ENCODE results near the gene RAD51B.

RAD51B gene

DNA sequence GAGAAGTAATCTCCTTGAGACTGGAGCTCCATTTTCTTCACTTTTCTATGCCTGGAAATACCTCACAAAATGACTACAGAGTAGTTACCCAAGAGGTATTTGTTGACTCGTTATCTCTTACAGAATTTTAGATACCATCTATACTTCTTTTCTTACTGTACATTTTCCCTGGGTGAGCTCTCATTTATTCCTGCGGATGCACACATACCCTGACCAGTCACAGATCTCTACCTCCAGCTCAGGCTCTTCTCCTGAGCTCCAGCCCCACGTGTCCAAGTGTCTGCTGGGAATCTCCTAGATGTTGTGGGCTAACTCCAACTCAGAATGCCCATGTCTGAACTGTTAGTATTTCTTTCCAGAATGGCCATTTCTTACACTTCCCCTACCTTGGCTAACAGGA, 403.1 kb downstream of the RAD51B start:
- TF ChIP-seq, protein P1, sequence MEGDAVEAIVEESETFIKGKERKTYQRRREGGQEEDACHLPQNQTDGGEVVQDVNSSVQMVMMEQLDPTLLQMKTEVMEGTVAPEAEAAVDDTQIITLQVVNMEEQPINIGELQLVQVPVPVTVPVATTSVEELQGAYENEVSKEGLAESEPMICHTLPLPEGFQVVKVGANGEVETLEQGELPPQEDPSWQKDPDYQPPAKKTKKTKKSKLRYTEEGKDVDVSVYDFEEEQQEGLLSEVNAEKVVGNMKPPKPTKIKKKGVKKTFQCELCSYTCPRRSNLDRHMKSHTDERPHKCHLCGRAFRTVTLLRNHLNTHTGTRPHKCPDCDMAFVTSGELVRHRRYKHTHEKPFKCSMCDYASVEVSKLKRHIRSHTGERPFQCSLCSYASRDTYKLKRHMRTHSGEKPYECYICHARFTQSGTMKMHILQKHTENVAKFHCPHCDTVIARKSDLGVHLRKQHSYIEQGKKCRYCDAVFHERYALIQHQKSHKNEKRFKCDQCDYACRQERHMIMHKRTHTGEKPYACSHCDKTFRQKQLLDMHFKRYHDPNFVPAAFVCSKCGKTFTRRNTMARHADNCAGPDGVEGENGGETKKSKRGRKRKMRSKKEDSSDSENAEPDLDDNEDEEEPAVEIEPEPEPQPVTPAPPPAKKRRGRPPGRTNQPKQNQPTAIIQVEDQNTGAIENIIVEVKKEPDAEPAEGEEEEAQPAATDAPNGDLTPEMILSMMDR (IDR thresholded peaks at IDR 0.05) = no peak
- H3K27ac ChIP-seq = no peak overlapping the region
- H3K4me1 ChIP-seq = no peaks in the 10 kb centered on the region
- H3K4me3 ChIP-seq (ENCODE audit: low read depth, low read length) = no peak overlapping the region
- H3K27me3 ChIP-seq (ENCODE audit: control insufficient read depth, insufficient read depth, low read length) = no peaks in the 10 kb centered on the region
- no peak overlapping the region for H3K4me2 ChIP-seq (ENCODE audit: low read length)
- H3K9ac ChIP-seq = no peak overlapping the region
- no peaks in the 10 kb centered on the region for H3K79me2 ChIP-seq
- no peak overlapping the region for H2AFZ ChIP-seq
- no peaks in the 10 kb centered on the region for H3K36me3 ChIP-seq (ENCODE audit: control insufficient read depth, insufficient read depth, low read length)
- no peaks in the 10 kb centered on the region for H3K9me3 ChIP-seq (ENCODE audit: control insufficient read depth, low read length)

DNA sequence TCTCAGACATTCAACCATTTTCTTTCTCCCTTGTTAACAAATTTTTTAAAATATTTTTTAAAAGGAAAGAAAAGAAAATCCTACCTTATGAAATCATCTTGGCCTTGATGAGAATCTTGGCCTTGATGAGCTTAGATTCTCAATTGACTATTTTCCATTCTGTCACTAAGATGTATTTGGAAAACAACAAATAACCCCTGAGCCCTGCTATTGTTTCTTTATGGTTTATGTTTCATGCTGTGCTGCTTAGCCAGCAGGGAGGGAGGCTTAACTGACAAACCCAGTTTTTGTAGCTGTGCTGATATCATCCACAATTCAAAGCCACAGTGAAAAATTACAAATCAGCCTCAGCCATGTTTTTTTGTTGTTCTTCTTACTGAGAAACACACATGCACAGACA, 404.1 kb downstream of the RAD51B start:
- Histone ChIP-seq H3K9me3 (ENCODE audit: control insufficient read depth, low read length) (no peaks in the 10 kb centered on the region), H3K27ac (no peak overlapping the region), H3K4me2 (ENCODE audit: low read length) (no peak overlapping the region), H2AFZ (no peak overlapping the region), H3K27me3 (ENCODE audit: control insufficient read depth, insufficient read depth, low read length) (no peaks in the 10 kb centered on the region), H3K4me3 (ENCODE audit: low read depth, low read length) (no peak overlapping the region), H3K4me1 (no peaks in the 10 kb centered on the region), H3K79me2 (no peaks in the 10 kb centered on the region), H3K36me3 (ENCODE audit: control insufficient read depth, insufficient read depth, low read length) (no peaks in the 10 kb centered on the region), H3K9ac (no peak overlapping the region)
- TF ChIP-seq, protein P1 (IDR thresholded peaks at IDR 0.05) = no peak

DNA sequence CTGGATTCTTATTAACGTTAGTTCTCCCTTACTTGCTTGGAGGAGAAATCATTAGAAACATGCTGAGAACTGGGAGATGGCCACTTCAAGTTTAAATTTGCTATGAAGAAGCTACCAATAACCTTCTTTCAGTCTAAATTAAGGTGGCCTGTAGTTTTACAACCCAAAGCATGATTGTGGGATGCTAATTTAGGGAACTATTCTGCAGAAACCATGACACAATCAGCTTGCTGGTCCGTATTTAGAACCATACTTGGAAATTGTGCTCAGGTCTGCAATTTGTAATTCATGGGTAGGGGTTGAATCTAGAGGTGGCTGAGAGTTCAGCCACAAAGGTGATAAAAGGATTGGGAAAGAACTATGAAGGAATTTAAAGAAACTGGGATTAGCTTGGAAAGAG, 405.7 kb downstream of the RAD51B start:
- no peaks in the 10 kb centered on the region for H3K4me1 ChIP-seq
- no peaks in the 10 kb centered on the region for H3K79me2 ChIP-seq
- H3K36me3 ChIP-seq (ENCODE audit: control insufficient read depth, insufficient read depth, low read length) = no peaks in the 10 kb centered on the region
- no peak overlapping the region for H3K9ac ChIP-seq
- H3K4me3 ChIP-seq (ENCODE audit: low read depth, low read length) = no peak overlapping the region
- H3K4me2 ChIP-seq (ENCODE audit: low read length) = no peak overlapping the region
- no peak overlapping the region for H2AFZ ChIP-seq
- TF ChIP-seq, protein P1 (IDR thresholded peaks at IDR 0.05) = no peak
- H3K9me3 ChIP-seq (ENCODE audit: control insufficient read depth, low read length) = no peaks in the 10 kb centered on the region
- no peak overlapping the region for H3K27ac ChIP-seq
- no peaks in the 10 kb centered on the region for H3K27me3 ChIP-seq (ENCODE audit: control insufficient read depth, insufficient read depth, low read length)

DNA sequence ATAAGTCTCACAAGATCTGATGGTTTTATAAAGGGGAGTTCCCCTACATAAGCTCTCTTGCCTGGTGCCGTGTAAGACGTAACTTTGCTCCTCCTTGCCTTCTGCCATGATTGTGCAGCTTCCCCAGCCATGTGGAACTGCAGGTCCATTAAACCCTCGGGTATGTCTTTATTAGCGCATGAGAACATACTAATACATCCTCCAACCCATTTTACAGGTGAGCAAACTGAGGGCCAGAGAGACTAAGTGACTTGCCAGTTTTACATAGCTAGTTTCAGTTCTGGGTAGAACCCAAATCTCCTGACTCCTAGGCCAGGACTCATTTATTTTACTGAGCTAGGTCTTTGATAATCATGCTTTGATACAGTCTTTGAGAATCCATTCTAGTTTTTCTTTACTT, 406.9 kb downstream of the RAD51B start:
- no peak overlapping the region for H3K27ac ChIP-seq
- no peaks in the 10 kb centered on the region for H3K9me3 ChIP-seq (ENCODE audit: control insufficient read depth, low read length)
- H3K4me1 ChIP-seq = no peaks in the 10 kb centered on the region
- TF ChIP-seq, protein P1 (IDR thresholded peaks at IDR 0.05) = no peak
- H3K27me3 ChIP-seq (ENCODE audit: control insufficient read depth, insufficient read depth, low read length) = no peaks in the 10 kb centered on the region
- H3K4me2 ChIP-seq (ENCODE audit: low read length) = no peak overlapping the region
- no peaks in the 10 kb centered on the region for H3K79me2 ChIP-seq
- no peaks in the 10 kb centered on the region for H3K36me3 ChIP-seq (ENCODE audit: control insufficient read depth, insufficient read depth, low read length)
- H3K9ac ChIP-seq = no peak overlapping the region
- H3K4me3 ChIP-seq (ENCODE audit: low read depth, low read length) = no peak overlapping the region
- H2AFZ ChIP-seq = no peak overlapping the region

DNA sequence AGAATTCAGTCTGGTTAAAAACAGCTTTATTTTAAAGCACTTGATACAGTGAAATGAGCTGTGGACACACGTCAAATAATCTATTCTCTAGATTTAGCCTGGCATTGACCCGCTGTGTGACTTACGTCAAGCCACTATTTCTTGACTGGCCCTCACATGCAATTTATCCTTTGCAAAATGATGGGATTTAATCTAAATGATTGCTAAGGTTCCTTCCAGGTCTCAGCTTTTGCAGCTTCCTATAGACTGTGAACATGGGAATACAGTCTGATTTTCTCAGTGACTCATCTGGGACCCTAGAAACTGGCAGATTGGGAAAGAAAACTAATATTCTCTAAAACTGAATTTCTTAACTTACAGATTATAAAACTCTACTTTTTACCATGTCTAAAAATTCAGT, 409.1 kb downstream of the RAD51B start:
- Histone ChIP-seq H3K9ac (no peak overlapping the region), H2AFZ (no peak overlapping the region), H3K4me3 (ENCODE audit: low read depth, low read length) (no peak overlapping the region), H3K4me2 (ENCODE audit: low read length) (no peak overlapping the region), H3K27ac (no peak overlapping the region), H3K79me2 (no peaks in the 10 kb centered on the region), H3K36me3 (ENCODE audit: control insufficient read depth, insufficient read depth, low read length) (no peaks in the 10 kb centered on the region), H3K4me1 (no peaks in the 10 kb centered on the region), H3K9me3 (ENCODE audit: control insufficient read depth, low read length) (no peaks in the 10 kb centered on the region), H3K27me3 (ENCODE audit: control insufficient read depth, insufficient read depth, low read length) (no peaks in the 10 kb centered on the region)
- TF ChIP-seq, protein P1 (IDR thresholded peaks at IDR 0.05) = no peak

Data from parathyroid adenoma (tissue), 2 donors.